Chondrocyte (in vitro differentiated cells): ENCODE data around the gene PALLD. TPM values are rescaled to one million over a fixed set of nuclear protein-coding genes. Genes with fewer than 3 reads are reported as not detected.
A peak's percentile ranks its signal among the peaks of the same experiment; 100 is the strongest.

Experiments used
- DNase-seq: peaks from one replicate; pipeline ENCODE4 v3.0.0; 2021; ENCODE audit warnings: mixed read lengths, low spot score
- H3K27ac Mint-ChIP-seq: one replicate; pipeline ENCODE4 v1.8.0; 2021; ENCODE audit warnings: mild to moderate bottlenecking, moderate library complexity, mixed read lengths; ENCODE audit not compliant: unreplicated experiment
- H3K27me3 Mint-ChIP-seq: 2 replicates; pipeline ENCODE4 v1.8.0; 2021; ENCODE audit warnings: low read depth, mixed read lengths
- H3K36me3 Mint-ChIP-seq: 2 replicates; pipeline ENCODE4 v1.8.0; 2021; ENCODE audit warnings: low read depth, mixed read lengths
- H3K4me1 Mint-ChIP-seq: 2 replicates; pipeline ENCODE4 v1.8.0; 2021; ENCODE audit warnings: low read depth, mild to moderate bottlenecking, mixed read lengths
- H3K4me3 Mint-ChIP-seq: one replicate; pipeline ENCODE4 v1.8.0; 2021; ENCODE audit warnings: mild to moderate bottlenecking, moderate library complexity, mixed read lengths; ENCODE audit not compliant: unreplicated experiment
- H3K9me3 Mint-ChIP-seq: 2 replicates; pipeline ENCODE4 v1.8.0; 2021; ENCODE audit warnings: low read depth, mixed read lengths
- CTCF ChIP-seq: fragments of 200-600 bp; sonication (generic); IDR thresholded peaks from 2 replicates; pipeline ENCODE4 v1.5.0; 2021; ENCODE audit warnings: antibody characterized with exemption, mild to moderate bottlenecking, moderate library complexity
- total RNA-seq: library from RNA; stranded (reverse); gene quantifications from 3 replicates; pipeline ENCODE4 v1.2.1, GENCODE V29; 2021

The PALLD gene
- total RNA-seq, 1 donor from 2014 or later: 900 TPM

- DNase-seq: no peak
- Mint-ChIP-seq H3K36me3 (no peaks in the 10 kb centered on the region), H3K27ac (peak overlapping the region; percentile 96), H3K27me3 (no peaks in the 10 kb centered on the region), H3K4me1 (peaks cover 60% of the 10 kb centered on the region), H3K4me3 (peak overlapping the region; percentile 88), H3K9me3 (no peaks in the 10 kb centered on the region)
- peak; percentile 43 for TF ChIP-seq CTCF
These were observed 136.2 kb downstream of the PALLD start for GRCh38 chr4:168633064-168633463.

GRCh38 chr4:168633496-168633895, 136.6 kb downstream of the PALLD start:
- H3K9me3 Mint-ChIP-seq: no peaks in the 10 kb centered on the region
- peak overlapping the region; percentile 96 for H3K27ac Mint-ChIP-seq
- H3K4me1 Mint-ChIP-seq: peaks cover 65% of the 10 kb centered on the region
- no peaks in the 10 kb centered on the region for H3K27me3 Mint-ChIP-seq
- DNase-seq: no peak
- H3K36me3 Mint-ChIP-seq: no peaks in the 10 kb centered on the region
- no peak for TF ChIP-seq CTCF
- peak overlapping the region; percentile 88 for H3K4me3 Mint-ChIP-seq

- Mint-ChIP-seq H3K27ac (peak overlapping the region; percentile 96), H3K27me3 (no peaks in the 10 kb centered on the region), H3K9me3 (no peaks in the 10 kb centered on the region), H3K4me1 (peaks cover 70% of the 10 kb centered on the region), H3K36me3 (peaks cover 2% of the 10 kb centered on the region), H3K4me3 (peak overlapping the region; percentile 88)
- TF ChIP-seq CTCF: no peak
- DNase-seq: no peak
These were observed 137.5 kb downstream of the PALLD start for GRCh38 chr4:168634276-168634802.

GRCh38 chr4:168636040-168636439, 139.2 kb downstream of the PALLD start:
- no peaks in the 10 kb centered on the region for H3K9me3 Mint-ChIP-seq
- H3K27me3 Mint-ChIP-seq: no peaks in the 10 kb centered on the region
- H3K27ac Mint-ChIP-seq: peak overlapping the region; percentile 96
- DNase-seq: no peak
- peaks cover 71% of the 10 kb centered on the region for H3K4me1 Mint-ChIP-seq
- H3K36me3 Mint-ChIP-seq: peaks cover 6% of the 10 kb centered on the region
- TF ChIP-seq CTCF: no peak
- peak overlapping the region; percentile 58 for H3K4me3 Mint-ChIP-seq

- peak overlapping the region; percentile 96 for H3K27ac Mint-ChIP-seq
- no peaks in the 10 kb centered on the region for H3K27me3 Mint-ChIP-seq
- peaks cover 76% of the 10 kb centered on the region for H3K4me1 Mint-ChIP-seq
- no peak for TF ChIP-seq CTCF
- peak overlapping the region; percentile 58 for H3K4me3 Mint-ChIP-seq
- peaks cover 6% of the 10 kb centered on the region for H3K36me3 Mint-ChIP-seq
- H3K9me3 Mint-ChIP-seq: no peaks in the 10 kb centered on the region
- DNase-seq: no peak
These were observed 139.8 kb downstream of the PALLD start for GRCh38 chr4:168636506-168637196.
